H1 (cell line): ENCODE data around the gene NBAS. TPM values are rescaled to one million over a fixed set of nuclear protein-coding genes. Genes with fewer than 3 reads are reported as not detected.

Source experiments
- CTCF ChIA-PET: fragments of 300-600 bp; sonication (Branson Sonifier 250); formaldehyde crosslinking; loops from one replicate; lab custom pipeline; 2021; ENCODE audit not compliant: partially characterized antibody; lab: Charles Lee
- POLR2A ChIA-PET: fragments of 300-600 bp; sonication (Branson Sonifier 250); formaldehyde crosslinking; loops from one replicate; lab custom pipeline; 2021; ENCODE audit warnings: inconsistent platforms; ENCODE audit not compliant: partially characterized antibody; lab: Charles Lee
- DNase-seq, 2 experiments: peaks; one replicate each; pipeline versions ENCODE4 v3.0.0 to v3.0.0-alpha.2; 2010 to 2022; ENCODE audit warnings: low spot score in 2 of 2, low read depth in 1 of 2, mixed read lengths in 1 of 2
- FAIRE-seq: peaks from 2 replicates; lab custom pipeline; 2011; peaks lifted over from hg19 to GRCh38; lab: Jason Lieb, UNC
- H2AFZ ChIP-seq: 2 replicates; pipeline ENCODE4 v1.8.1; 2012; ENCODE audit warnings: low read length, inconsistent platforms
- H2AK5ac ChIP-seq: 2 replicates; pipeline ENCODE4 v1.6.1; 2013; ENCODE audit warnings: low read depth, low read length
- H2BK120ac ChIP-seq: replicated peaks from 2 replicates; pipeline ENCODE3; 2013; ENCODE audit warnings: low read depth, low read length, inconsistent platforms
- H2BK12ac ChIP-seq: 2 replicates; pipeline ENCODE4 v1.6.1; 2013; ENCODE audit warnings: low read depth, low read length
- H2BK15ac ChIP-seq: 2 replicates; pipeline ENCODE4 v1.6.1; 2013; ENCODE audit warnings: low read length
- H2BK20ac ChIP-seq: 2 replicates; pipeline ENCODE4 v1.6.1; 2013; ENCODE audit warnings: low read length
- H2BK5ac ChIP-seq: 2 replicates; pipeline ENCODE4 v1.6.1; 2013; ENCODE audit warnings: low read depth, low read length
- H3K14ac ChIP-seq: 2 replicates; pipeline ENCODE4 v1.6.1; 2013; ENCODE audit warnings: inconsistent platforms; ENCODE audit not compliant: insufficient read length
- H3K18ac ChIP-seq: 2 replicates; pipeline ENCODE4 v1.6.1; 2013; ENCODE audit warnings: low read length; ENCODE audit errors: extremely low read depth
- H3K23ac ChIP-seq: 2 replicates; pipeline ENCODE4 v1.6.1; 2013; ENCODE audit warnings: inconsistent platforms; ENCODE audit not compliant: insufficient read length
- H3K23me2 ChIP-seq: 2 replicates; pipeline ENCODE4 v1.6.1; 2013; ENCODE audit warnings: low read depth, low read length
- H3K27ac ChIP-seq: 2 replicates; pipeline ENCODE4 v1.6.1; 2011; ENCODE audit warnings: low read depth, low read length, inconsistent platforms
- H3K27me3 ChIP-seq, 4 experiments: replicated peaks in 1 of 4; 1 replicate in 1 of 4; 2 replicates in 3 of 4; pipeline versions ENCODE4 v1.6.1 to v1.8.1; 2011 to 2013; ENCODE audit warnings: low read length in 3 of 4, mild to moderate bottlenecking in 3 of 4, inconsistent platforms in 2 of 4, mixed read lengths in 2 of 4, moderate library complexity in 1 of 4; ENCODE audit not compliant: control insufficient read depth in 3 of 4, insufficient read depth in 3 of 4; ENCODE audit errors: extremely low read depth in 1 of 4
- H3K36me3 ChIP-seq, 4 experiments: 2 replicates each; pipeline versions ENCODE4 v1.6.1 to v1.8.1; 2011 to 2013; ENCODE audit warnings: mild to moderate bottlenecking in 4 of 4, low read length in 3 of 4, moderate library complexity in 2 of 4, control low read depth in 1 of 4, inconsistent platforms in 1 of 4; ENCODE audit not compliant: insufficient read depth in 4 of 4, control insufficient read depth in 2 of 4
- H3K4ac ChIP-seq: replicated peaks from 2 replicates; pipeline ENCODE3; 2013; ENCODE audit warnings: low read length, low read depth, mixed read lengths, inconsistent platforms; ENCODE audit not compliant: insufficient read length
- H3K4me1 ChIP-seq, 4 experiments: replicated peaks in 1 of 4; 1 replicate in 1 of 4; 2 replicates in 3 of 4; pipeline versions ENCODE4 v1.6.1 to v1.8.1; 2011 to 2013; ENCODE audit warnings: low read length in 3 of 4, inconsistent platforms in 2 of 4, mixed read lengths in 1 of 4; ENCODE audit not compliant: insufficient read depth in 4 of 4, control insufficient read depth in 3 of 4
- H3K4me2 ChIP-seq, 2 experiments: 2 replicates each; pipeline versions ENCODE4 v1.6.1 to v1.8.1; 2011 to 2013; ENCODE audit warnings: low read depth in 2 of 2, low read length in 2 of 2, control low read depth in 1 of 2, inconsistent platforms in 1 of 2, mild to moderate bottlenecking in 1 of 2; ENCODE audit not compliant: insufficient read depth in 1 of 2
- H3K4me3 ChIP-seq, 4 experiments: fragments of 200-600, 300-600 bp in 1 of 4; sonication (generic), shearing (Covaris generic), sonication (Bioruptor Twin) in 1 of 4; 2 replicates each; pipeline versions ENCODE4 v1.5.1 to v1.8.1; 2011 to 2016; ENCODE audit warnings: low read length in 4 of 4, low read depth in 3 of 4, control low read depth in 2 of 4, inconsistent platforms in 2 of 4, mild to moderate bottlenecking in 2 of 4, mixed read lengths in 1 of 4, moderate library complexity in 1 of 4; ENCODE audit not compliant: insufficient read depth in 2 of 4; ENCODE audit errors: extremely low read depth in 1 of 4
- H3K56ac ChIP-seq: replicated peaks from 2 replicates; pipeline ENCODE3; 2013; ENCODE audit warnings: low read depth, mild to moderate bottlenecking, mixed read lengths, low read length, inconsistent platforms; ENCODE audit not compliant: insufficient read length
- H3K79me1 ChIP-seq: 2 replicates; pipeline ENCODE4 v1.6.1; 2013; ENCODE audit warnings: low read depth, low read length, control low read depth
- H3K79me2 ChIP-seq, 2 experiments: 2 replicates each; pipeline versions ENCODE4 v1.6.1 to v1.8.1; 2012 to 2013; ENCODE audit warnings: low read length in 2 of 2, mild to moderate bottlenecking in 2 of 2, inconsistent platforms in 1 of 2; ENCODE audit not compliant: insufficient read depth in 2 of 2, control insufficient read depth in 1 of 2
- H3K9ac ChIP-seq, 4 experiments: replicated peaks in 1 of 4; 1 replicate in 1 of 4; 2 replicates in 3 of 4; pipeline versions ENCODE4 v1.6.1 to v1.8.1; 2011 to 2013; ENCODE audit warnings: low read depth in 3 of 4, low read length in 3 of 4, control low read depth in 2 of 4, mild to moderate bottlenecking in 2 of 4, moderate library complexity in 2 of 4, inconsistent platforms in 1 of 4; ENCODE audit errors: extremely low read depth in 1 of 4
- H3K9me3 ChIP-seq, 2 experiments: 2 replicates each; pipeline versions ENCODE4 v1.6.1 to v1.8.1; 2012 to 2013; ENCODE audit warnings: mild to moderate bottlenecking in 2 of 2, moderate library complexity in 2 of 2, control low read depth in 1 of 2, inconsistent platforms in 1 of 2, low read depth in 1 of 2, low read length in 1 of 2, mixed read lengths in 1 of 2; ENCODE audit not compliant: insufficient read depth in 2 of 2
- H4K20me1 ChIP-seq, 2 experiments: replicated peaks in 1 of 2; 2 replicates each; pipeline versions ENCODE3 to v1.8.1; 2011 to 2013; ENCODE audit warnings: inconsistent platforms in 2 of 2, low read length in 2 of 2, mild to moderate bottlenecking in 1 of 2; ENCODE audit not compliant: insufficient read depth in 2 of 2, control insufficient read depth in 1 of 2
- H4K5ac ChIP-seq: 2 replicates; pipeline ENCODE4 v1.6.1; 2013; ENCODE audit warnings: low read length, low read depth, mixed read lengths, inconsistent platforms; ENCODE audit not compliant: insufficient read length
- H4K8ac ChIP-seq: 2 replicates; pipeline ENCODE4 v1.8.0; 2013; ENCODE audit warnings: mild to moderate bottlenecking, moderate library complexity, low read length, inconsistent platforms; ENCODE audit not compliant: insufficient read depth; ENCODE audit errors: extremely low read depth
- H4K91ac ChIP-seq: replicated peaks from 2 replicates; pipeline ENCODE3; 2013; ENCODE audit warnings: low read length, mixed read lengths, inconsistent platforms; ENCODE audit not compliant: insufficient read length
- BRCA1 ChIP-seq: IDR thresholded peaks from 2 replicates; pipeline ENCODE4 v1.6.1; 2012; ENCODE audit warnings: low read depth, low read length, improper control_type of control experiment
- EZH2 ChIP-seq: fragments of 200-600 bp; sonication (generic); IDR thresholded peaks from 2 replicates; pipeline ENCODE4 v1.7.1; 2012; ENCODE audit warnings: low read depth, mild to moderate bottlenecking, moderate library complexity, low read length, inconsistent platforms; ENCODE audit not compliant: severe bottlenecking
- TCF12 ChIP-seq: IDR thresholded peaks from 2 replicates; pipeline ENCODE4 v1.6.1; 2011; ENCODE audit warnings: low read depth, mild to moderate bottlenecking, low read length
- TEAD4 ChIP-seq: IDR thresholded peaks from 2 replicates; pipeline ENCODE4 v1.6.1; 2012; ENCODE audit warnings: low read depth, low read length, inconsistent platforms, mixed read lengths
- WGBS, 2 experiments: shearing (Covaris generic) in 1 of 2; methylation state at CpG; one replicate each; pipeline versions ENCODE4 v1.1.6 to v1.1.7; 2013 to 2015; ENCODE audit warnings: low lambda C conversion rate in 2 of 2, mixed read lengths in 2 of 2, inconsistent platforms in 1 of 2, low coverage in 1 of 2, missing lambda C conversion rate in 1 of 2; ENCODE audit not compliant: insufficient replicate concordance in 2 of 2, insufficient coverage in 1 of 2, insufficient read length in 1 of 2; ENCODE audit errors: extremely low coverage in 1 of 2, missing lambda C conversion rate in 1 of 2; 5-methylcytosine and 5-hydroxymethylcytosine counted together
- polyA plus RNA-seq, 7 experiments: library from polyadenylated mRNA; depleted of rRNA in 3 of 7; stranded (reverse) in 5 of 7; unstranded in 2 of 7; fragments of >200 nt in 5 of 7; fragments of 200-250 nt in 2 of 7; gene quantifications; 1 replicate in 5 of 7; 2 replicates in 1 of 7; 4 replicates in 1 of 7; pipeline versions ENCODE4 v1.2.1 to v1.2.3, GENCODE V29; 2011 to 2013; ENCODE audit warnings: missing spikeins in 2 of 7, mixed read lengths in 2 of 7
- total RNA-seq: library from RNA; stranded (reverse); fragmentation: NEBNext Ultra II Directional; extraction: Animal tissue kit (Norgen Biotek cat#: 25700); gene quantifications from 2 replicates; pipeline ENCODE4 v1.2.1, GENCODE V29; 2021

Gene NBAS
- total and polyA plus RNA-seq, 2 of the 8 experiments (the other 6 are each of a cell fraction or from before 2014, with no cell fraction given): 19.6 to 34.8 TPM

- WGBS, 2 experiments: 90% methylated on average over 2 of the region's 2 CpGs; no CpG with 5 or more reads in 1 of the 2 experiments
- Histone ChIP-seq H3K4me1 (no peaks in the 10 kb centered on the region), H3K79me2 (no peaks in the 10 kb centered on the region), H2BK12ac (no peak overlapping the region), H3K27ac (no peak overlapping the region), H4K5ac (no peak overlapping the region), H4K8ac (no peak overlapping the region), H2AK5ac (no peak overlapping the region), H3K23me2 (no peaks in the 10 kb centered on the region), H3K27me3 (no peaks in the 10 kb centered on the region), H3K18ac (no peak overlapping the region), H3K36me3 (peaks cover 28 to 99% (median 84%) of the 10 kb centered on the region in 4 experiments), H2AFZ (no peak overlapping the region), H2BK15ac (no peak overlapping the region), H3K14ac (no peak overlapping the region), H3K4me3 (no peak overlapping the region), H3K79me1 (no peaks in the 10 kb centered on the region), H4K91ac (no peak overlapping the region), H3K4me2 (no peak overlapping the region), H3K9me3 (no peaks in the 10 kb centered on the region), H2BK5ac (no peak overlapping the region), H4K20me1 (peaks cover 0 to 4% of the 10 kb centered on the region in 2 experiments), H3K4ac (no peak overlapping the region), H3K23ac (no peak overlapping the region), H3K9ac (no peak overlapping the region), H2BK120ac (no peak overlapping the region), H2BK20ac (no peak overlapping the region), H3K56ac (no peak overlapping the region)
- FAIRE-seq: no peak
- ChIA-PET CTCF (no interaction called here), POLR2A (interaction anchor here (0.6 kb wide), 1 partner anchor 18 kb away, joined by 3 read pairs; no protein-coding TSS in a partner anchor)
- TF ChIP-seq TEAD4 (no peak), TCF12 (no peak), EZH2 (no peak), BRCA1 (no peak)
- no peak for DNase-seq
Observed at GRCh38 chr2:15603948-15604347, 42.8 kb upstream of the NBAS start.
